ENCODE data around the gene ZNF692. TPM values are rescaled to one million over a fixed set of nuclear protein-coding genes. Genes with fewer than 3 reads are reported as not detected.
A peak's percentile ranks its signal among the peaks of the same experiment; 100 is the strongest.
"Not testable (repeated sequence)": the region's sequence is repeated elsewhere in the genome, so short reads cannot be mapped to it uniquely, and the experiment has no call there.

Gene ZNF692
- total RNA-seq, 1 donor from 2014 or later: 71.0 TPM

DNA sequence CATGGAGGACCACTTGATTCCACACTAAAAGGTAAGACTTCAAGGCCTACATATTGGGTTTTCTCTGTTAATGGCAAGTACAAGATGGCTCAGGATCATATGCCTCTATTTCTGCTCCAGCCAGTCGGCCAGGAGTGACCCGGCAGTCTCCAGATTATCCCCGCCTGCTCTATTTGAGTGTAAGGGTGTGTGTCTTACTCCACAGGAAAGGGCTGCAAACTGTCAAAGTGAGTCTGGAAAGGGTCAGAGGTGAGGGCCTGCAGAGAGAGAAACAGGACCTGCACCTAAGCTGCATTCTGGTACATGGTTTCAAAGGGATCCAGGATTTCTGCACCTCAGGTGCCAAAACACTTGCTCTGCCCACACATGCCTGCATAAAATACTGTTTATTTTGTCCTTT is 9.2 kb downstream of the ZNF692 start:
- DNase-seq (ENCODE audit: low spot score): no peak

DNA sequence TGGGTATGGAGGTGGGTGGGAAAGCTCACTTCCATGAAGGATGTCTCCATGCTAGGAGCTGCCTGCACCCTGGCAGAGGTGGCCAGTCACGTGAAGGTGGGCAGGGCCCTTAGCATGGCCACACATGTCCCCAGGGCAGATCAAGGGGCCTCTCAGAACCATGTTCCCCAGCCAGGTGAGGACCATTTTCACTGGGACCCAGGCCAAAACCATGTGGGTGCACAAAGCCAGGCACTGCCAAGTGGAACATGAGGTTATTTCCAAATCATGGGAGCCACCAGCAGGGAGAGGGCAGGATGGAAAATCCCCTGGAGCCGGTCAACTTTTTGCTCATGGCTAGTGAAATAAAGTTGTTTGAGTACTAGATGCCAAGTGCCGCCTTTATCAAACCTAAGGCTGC is 9.7 kb downstream of the ZNF692 start:
- DNase-seq (ENCODE audit: low spot score): no peak

DNA sequence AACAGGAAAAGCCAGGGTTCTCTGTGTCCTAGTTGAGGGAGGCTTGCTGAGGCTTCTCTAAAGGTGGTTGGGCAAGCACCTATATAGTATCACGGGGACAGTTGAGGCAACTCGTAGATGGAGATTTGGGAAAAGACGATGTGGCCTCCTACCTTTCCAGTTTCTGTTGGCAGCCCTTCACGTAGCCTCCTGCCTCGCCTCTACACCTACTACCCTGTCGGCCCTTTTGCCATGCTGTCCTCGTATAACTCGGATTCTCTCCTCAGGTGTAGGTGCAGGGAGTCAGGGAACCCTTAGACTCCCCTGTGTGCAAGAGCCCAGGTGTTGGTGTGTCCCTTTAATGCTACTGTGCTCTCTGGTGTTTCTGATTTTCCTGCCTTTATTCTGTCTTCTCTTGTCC is 10.3 kb downstream of the ZNF692 start:
- DNase-seq (ENCODE audit: low spot score): no peak

DNA sequence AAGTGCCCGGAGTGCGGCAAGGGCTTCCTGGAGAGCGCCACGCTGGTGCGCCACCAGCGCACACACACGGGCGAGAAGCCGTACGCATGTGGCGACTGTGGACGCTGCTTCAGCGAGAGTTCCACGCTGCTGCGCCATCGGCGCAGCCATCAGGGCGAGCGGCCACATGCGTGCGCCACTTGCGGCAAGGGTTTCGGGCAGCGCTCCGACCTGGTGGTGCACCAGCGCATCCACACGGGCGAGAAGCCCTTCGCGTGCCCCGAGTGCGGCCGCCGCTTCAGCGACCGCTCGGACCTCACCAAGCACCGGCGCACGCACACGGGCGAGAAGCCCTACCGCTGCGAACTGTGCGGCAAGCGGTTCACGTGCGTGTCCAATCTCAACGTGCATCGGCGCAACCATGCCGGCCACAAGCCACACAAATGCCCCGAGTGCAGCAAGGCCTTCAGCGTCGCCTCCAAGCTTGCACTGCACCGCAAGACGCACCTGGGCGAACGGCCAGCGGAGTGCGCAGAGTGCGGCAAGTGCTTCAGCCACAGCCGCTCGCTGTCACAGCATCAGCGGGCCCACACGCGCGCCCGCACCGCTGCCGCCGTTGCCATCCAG is 10.8 kb downstream of the ZNF692 start:
- no peak for DNase-seq (ENCODE audit: low spot score)

DNA sequence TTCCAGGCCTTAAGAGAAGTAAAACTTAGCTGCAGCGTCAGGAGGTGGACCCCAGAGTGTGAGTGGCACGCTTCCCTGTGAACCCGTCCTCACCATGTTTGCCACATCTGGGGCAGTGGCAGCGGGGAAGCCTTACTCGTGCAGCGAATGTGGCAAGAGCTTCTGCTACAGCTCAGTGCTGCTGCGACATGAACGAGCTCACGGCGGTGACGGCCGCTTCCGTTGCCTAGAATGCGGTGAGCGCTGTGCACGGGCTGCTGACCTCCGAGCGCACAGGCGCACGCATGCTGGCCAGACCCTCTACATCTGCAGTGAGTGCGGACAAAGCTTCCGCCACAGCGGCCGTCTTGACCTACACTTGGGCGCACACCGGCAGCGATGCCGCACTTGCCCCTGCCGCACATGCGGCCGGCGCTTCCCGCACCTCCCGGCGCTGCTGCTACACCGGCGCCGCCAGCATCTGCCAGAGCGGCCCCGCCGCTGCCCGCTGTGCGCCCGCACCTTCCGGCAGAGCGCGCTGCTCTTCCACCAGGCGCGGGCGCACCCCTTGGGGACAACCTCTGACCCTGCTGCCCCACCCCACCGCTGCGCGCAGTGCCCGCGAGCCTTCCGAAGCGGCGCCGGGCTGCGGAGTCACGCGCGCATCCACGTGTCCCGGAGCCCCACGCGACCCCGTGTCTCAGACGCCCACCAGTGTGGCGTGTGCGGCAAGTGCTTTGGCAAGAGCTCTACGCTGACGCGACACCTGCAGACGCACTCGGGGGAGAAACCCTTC is 11.5 kb downstream of the ZNF692 start:
- no peak for DNase-seq (ENCODE audit: low spot score)

DNA sequence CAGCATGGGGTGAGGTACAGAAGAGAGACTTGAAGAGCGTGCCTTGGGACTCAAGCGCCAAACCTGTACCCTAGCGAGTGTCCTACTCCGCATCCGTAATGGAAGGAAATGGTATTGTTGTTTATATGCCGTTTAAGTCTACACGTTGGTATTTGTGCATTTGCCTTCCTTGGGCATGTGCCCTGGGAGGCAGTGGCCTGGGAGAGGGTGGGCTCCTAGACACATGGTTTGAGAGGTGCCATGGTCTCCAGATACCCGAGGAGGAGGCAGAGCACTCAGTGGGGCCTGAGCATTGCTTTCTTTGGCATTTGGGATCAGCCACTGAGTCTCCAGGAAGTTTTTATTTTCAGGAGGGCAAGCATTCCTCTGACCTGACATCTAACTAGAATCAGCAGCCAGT is 14.4 kb downstream of the ZNF692 start:
- no peak for DNase-seq (ENCODE audit: low spot score)

DNA sequence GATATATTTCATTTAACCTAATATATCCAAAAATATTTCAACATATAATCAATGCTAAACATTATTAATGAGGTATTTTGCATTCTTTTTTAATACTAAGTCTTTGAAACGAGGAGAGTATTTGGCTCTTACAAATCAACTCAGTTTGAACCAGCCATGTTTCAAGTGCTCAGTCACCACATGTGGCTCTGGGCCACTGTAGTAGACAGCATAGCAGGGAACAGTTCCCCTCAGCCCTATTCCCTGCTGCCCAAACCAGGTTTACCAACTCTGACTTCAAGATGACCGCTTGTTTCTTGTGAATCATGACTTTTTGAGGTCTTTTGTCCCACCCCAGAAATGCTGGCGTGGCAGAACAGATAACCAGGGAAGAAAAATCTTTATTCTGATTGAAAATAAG is 15.2 kb downstream of the ZNF692 start:
- no peak for DNase-seq (ENCODE audit: low spot score)

DNA sequence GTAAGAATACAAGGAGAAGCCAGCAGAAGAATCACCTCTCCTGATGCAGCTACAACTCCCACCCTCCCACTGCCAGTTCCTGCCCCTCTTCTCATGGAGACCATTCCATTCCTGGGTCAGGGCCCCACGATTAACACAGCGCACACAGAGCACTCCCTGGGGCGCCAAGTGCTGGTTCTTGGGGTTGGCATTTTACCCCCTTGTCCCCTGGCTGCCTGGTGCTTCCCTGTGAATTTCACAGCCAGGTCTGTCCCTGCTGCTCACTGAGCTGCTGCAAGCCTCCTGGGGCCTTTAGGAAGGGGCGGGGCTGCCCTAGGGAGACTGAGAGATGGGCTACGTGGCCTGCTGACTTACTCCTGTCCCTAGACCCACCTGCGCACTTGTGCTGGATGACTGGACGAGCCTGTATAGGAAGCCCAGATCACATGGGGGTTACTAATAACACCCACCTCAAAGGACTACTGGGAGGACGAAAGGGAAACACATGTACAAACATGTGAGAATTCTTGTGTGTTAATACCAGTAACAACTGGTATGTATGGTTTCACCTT is 16.0 kb downstream of the ZNF692 start:
- peak; percentile 64 for DNase-seq (ENCODE audit: low spot score)

DNA sequence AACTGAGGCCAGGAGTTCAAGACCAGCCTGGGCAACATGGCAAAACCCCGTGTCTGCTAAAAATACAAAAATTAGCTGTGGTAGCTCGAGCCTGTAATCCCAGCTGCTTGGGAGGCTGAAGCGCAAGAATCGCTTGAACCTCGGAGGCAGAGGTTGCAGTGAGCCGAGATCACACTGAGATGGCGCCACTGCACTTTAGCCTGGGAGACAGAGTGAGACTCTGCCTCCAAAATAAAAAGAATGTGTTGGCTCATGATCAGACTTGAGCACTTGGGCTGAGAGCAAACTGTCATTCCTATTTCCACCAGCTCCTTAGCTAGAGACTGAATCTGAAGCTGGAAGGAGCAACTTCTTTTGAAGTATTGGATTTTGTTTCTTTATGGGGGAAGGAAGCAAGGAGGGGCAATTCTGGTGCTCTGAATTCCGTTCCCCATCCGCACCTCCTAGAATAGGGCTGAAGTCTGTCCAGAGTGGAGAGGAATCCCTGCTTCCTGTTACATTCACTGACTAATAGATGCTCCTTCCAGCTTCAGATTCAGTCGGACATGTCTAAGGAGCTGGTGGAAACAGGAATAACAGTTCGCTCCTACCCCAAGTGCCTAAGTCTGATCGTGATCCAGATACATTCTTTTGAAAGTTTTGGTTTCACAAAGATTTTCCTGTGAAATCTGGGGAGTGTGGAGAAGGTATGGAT is 17.0 kb downstream of the ZNF692 start:
- DNase-seq (ENCODE audit: low spot score): no peak

DNA sequence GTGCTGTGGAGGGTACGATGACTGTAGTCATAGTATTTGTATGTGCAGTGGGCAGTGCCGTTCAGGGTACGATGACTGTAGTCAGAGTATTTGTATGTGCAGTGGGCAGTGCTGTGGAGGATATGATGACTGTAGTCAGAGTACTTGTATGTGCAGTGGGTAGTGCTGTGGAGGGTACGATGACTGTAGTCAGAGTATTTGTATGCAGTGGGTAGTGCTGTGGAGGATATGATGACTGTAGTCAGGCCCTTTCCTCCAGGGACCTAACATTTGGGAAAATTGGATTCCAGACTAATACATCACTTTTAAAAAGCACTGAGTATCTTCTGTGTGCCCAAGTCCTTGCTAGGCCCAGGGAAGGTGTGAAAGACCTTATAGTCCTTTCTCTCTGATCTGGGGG is 17.9 kb downstream of the ZNF692 start:
- DNase-seq (ENCODE audit: low spot score): no peak

DNA sequence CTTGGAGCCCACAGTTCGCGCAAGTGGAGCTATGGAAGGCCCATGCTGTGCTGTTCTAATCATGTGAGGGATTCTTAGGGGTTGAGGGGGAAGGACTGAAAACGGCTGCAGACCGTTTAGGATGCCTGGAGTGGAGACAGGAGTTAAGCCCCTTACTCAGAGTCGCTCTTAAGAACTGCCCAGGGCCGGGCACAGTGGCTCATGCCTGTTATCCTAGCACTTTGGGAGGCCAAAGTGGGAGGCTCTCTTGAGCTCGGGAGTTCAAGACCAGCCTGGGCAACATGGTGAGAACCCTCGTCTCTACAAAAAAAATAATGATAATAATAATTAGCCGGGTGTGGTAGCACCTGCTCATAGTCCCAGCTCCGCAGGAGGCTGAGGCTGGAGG is 19.7 kb downstream of the ZNF692 start:
- no peak for DNase-seq (ENCODE audit: low spot score)

DNA sequence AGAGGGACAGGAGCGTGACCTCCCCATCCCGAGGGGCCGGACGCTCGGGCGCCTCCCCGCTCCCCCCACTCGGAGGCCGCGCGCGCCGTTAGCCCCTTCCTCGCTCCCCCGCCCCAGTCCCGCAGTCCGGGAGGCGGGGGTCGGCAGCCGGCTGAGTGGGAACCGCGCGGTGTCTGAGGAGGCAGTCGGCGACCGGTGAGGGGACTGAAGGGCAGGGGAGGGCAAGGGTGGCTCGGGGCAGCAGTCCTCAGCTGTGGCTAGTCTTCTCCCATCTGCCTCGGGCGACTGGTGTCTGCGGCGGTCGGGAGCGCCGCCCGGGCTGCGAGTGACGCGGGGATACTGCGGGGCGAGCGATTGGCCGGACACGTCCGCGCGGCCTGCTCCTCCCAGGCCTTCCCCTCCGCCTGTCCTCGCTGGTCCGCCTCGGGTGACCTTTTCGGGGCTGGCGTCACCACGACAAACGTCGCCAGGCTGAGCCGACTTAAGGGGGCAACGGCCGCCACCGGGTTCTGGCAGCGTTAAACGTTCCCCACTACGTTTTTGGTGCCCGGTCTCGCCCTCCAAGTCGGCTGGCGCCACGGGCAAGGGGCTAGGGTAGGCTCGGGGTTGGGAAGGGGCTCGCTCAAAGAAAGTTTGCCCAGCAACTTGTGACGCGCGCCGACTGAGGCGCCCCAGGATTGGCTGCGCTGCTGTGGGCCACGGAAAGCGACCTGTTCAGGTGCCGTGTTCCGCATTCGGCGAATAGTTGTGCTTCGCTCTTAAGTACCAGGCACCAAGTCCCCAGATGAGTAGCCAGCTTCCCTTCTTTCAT is 20.3 kb downstream of the ZNF692 start:
- DNase-seq (ENCODE audit: low spot score): peak; percentile 91

DNA sequence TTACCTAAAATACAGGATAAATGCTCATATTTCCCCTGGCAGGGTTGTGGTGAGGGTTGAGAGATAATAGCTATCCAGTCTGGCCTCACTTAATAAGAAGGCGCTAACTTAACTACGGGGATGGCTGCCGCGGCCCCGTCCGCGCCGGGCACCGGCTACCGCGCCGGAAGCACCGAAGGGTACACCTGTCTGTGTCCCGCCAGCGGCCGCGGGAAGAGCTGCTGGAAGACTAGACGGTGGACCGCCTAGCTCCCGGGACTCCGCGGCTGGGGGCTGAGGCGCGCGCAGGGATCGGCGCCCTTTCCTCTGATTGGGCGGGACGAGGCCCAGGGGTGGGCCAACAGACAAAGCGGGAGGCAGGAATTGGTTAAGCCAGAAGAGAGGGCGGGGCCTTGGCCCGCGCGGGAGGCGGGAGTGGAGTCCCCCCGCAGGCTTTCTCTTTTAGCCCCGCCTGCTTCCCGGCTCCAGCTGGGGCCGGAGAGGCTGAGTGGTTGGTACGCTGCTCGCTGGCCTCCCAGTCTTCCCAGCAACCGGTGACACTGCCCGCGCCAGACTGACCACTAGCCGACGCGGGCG is 21.0 kb downstream of the ZNF692 start, which contains the start of gene ZNF672:
Gene ZNF672, plus strand, starts transcription at position 444 of the 576 bp plus-strand sequence. CDS start 9,051 bp downstream, outside the sequence.
- peak; percentile 99 for DNase-seq (ENCODE audit: low spot score)

DNA sequence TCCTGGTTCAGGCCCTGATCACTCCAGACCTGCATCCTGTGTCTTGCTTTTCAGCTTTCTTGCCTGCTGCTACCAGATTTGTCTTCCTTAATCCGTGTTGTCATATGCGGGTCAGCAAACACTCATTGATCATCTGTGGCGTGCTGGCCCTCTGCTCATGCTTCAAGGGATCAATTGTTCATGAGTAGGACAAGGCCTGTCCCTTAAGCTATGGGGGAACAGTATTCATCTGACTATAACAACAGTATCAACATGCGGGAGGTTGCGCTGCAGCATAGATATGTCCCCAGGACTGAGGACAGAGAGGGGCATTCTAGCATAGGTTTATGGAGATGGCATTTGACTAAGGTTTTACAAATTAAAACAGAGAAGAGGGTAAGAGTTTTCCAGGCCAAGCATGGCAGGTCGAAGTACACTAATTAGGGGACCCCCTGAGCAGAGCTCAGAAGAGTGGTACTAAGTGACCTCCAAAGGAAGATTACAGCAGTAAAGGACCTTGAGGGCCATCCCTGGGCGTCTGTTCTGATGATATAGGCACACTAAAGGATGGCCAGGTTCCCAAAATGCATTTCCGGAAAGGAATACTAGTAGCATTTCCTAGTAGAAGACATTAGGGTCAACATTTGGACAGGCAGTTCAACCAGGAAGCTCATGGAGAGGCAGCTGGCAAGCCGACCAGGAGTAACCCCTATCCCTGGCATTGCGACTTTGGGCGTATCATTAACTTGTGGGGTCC is 21.7 kb downstream of the ZNF692 start:
- peak; percentile 54 for DNase-seq (ENCODE audit: low spot score)

DNA sequence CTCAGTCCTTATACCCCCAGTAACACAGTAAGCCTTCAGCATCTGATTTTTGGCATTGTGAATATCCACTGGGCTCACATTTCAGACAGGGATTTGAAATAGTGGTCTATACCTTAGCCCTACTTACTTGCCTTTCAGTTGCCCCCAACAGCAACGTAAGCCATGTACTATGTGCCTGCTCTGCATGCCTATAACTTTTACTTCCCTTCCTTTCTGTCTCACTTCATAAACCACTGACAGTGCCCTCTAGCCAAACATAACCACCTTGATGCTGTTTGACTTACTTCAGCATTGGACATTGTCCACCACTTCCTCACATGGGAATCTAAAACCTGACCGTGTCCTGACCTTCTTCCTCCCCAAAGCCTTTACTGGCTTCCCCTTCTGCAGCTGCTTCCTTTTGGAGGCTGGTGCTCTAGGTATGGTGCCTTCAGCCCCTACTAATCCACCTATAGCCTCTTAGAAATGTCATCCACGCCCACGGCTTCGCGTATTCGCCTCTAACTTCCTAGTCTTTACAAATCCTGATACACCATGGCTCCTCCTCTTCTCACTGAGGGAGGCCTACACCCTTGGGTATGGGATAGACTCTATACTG is 24.4 kb downstream of the ZNF692 start:
- DNase-seq (ENCODE audit: low spot score): no peak

DNA sequence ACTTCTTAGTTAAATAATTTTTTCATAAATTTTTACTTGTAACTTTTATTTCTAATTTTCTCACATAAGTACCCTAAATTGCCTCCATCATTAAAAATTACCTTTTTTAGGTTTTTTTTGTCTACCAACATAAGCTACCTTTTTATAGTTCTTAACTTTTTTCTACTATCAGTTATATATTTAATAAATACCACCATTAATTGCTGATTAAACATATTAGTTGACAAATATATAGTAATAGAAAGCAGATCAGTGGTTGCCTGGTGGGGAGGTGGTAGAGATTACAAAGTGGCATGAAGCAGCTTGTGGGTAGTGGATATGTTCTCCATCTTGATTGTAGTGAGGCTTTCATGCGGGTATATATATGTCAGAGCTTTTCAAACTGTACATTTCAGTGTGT is 27.0 kb downstream of the ZNF692 start:
- no peak for DNase-seq (ENCODE audit: low spot score)

DNA sequence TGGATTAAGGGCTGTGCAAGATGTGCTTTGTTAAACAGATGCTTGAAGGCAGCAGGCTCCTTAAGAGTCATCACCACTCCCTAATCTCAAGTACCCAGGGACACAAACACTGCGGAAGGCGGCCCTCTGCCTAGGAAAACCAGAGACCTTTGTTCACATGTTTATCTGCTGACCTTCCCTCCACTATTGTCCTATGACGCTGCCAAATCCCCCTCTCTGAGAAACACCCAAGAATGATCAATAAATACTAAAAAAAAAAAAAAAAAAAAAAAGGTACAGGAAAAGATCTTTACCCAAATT is 28.2 kb downstream of the ZNF692 start:
- DNase-seq (ENCODE audit: low spot score): not testable (repeated sequence)

DNA sequence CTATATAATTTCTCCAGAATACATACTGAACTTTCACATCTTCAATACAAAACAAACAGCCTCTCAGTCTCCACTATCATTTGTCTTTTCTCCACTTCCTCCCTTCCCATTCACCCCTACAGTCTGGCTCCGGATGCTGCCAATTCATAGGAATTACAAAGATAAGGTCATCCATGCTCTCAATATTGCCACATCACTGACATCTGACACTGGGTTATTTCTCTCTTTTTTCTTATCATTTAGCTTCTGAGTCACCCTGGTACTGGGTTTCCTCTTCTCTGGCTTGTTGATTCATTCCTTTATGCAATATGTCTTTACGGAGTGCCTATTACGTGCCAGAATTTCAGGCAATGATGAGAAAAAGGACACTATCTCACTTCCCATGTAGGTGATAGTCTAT is 30.0 kb downstream of the ZNF692 start:
- no peak for DNase-seq (ENCODE audit: low spot score)

DNA sequence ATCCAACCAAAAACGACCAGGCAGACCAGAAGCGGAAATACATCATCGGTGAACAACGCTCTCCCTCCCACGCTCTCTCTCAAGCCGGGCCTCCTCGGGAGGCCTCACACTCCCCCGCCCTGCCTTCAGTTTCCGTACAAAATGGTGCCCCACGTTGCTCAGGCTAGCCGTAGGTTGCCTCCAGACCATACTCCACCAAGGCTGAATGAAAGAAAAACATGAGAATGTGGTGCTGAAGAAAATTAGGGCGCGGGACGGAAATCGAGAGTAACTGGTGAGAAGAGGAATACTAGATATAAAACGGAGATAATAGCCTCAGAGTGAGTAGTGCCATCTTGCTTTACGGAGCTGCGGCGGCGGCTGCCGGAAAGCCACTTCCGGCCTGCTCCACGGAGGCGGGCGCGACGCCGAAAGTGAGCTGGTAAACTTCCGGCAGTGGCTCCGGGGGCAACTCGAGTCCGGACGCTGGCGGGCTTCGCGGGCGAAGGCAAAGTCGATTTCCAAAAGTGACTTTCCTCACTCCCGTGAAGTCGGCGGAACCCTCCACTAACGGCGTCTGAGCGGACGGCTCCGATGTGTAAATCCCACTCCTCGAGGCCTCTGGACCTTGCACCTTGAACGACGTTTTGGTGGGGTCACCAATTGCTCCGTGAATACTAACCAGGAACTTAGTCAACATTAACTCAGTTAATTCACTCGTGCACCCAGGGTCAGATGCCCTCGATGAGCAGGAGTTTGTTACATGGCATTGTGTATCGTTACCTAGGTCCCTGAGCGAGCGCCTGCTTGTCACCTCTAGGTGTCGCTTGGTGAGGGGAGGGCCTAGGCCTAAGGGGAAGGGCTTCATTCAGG is 32.8 kb downstream of the ZNF692 start, which contains the start of gene SH3BP5L:
Gene SH3BP5L, minus strand, starts transcription at position 7 of the 852 bp plus-strand sequence. CDS start 980 bp downstream, outside the sequence.
- DNase-seq (ENCODE audit: low spot score): peak; percentile 94

Data from ureter (tissue), 1 donor.